ENCODE data around the gene MYH15. TPM values are rescaled to one million over a fixed set of nuclear protein-coding genes. Genes with fewer than 3 reads are reported as not detected.

MYH15 gene
- total and polyA plus RNA-seq, 10 of the 15 experiments (the other 5 are each of a cell fraction or from before 2014, with no cell fraction given) = 0.05 to 0.27 (median 0.09) TPM; not detected in 1

DNA sequence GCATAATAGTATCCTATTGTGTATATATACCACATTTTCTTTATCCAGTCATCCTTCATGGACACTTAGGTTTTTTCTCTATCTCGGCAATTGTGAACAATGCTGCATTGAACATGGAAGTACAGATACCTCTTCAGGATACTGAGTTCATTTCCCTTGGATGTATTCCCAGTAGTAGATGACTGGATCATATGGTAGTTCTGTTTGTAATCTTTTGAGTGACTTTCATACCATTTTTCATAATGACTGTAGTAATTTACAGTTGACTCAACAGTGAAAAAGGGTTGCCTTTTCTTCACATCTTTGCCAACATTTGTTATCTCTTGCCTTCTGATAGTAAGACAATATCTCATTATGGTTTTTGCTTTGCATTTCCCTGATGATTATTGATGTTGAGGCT lies 21.8 kb downstream of the MYH15 start:
- Histone ChIP-seq H4K20me1 (ENCODE audit: control insufficient read depth, insufficient read depth) (no peaks in the 10 kb centered on the region), H2AFZ (ENCODE audit: control insufficient read depth, low read depth, low read length) (no peak overlapping the region), H3K27me3 (replicated peaks in 1 of 2; ENCODE audit: control insufficient read depth in 2 of 2, insufficient read depth in 2 of 2, low read length in 1 of 2) (no peaks in the 10 kb centered on the region), H3K4me2 (ENCODE audit: control insufficient read depth, insufficient read depth) (no peak overlapping the region), H3K9ac (ENCODE audit: control insufficient read depth, insufficient read depth, low read length) (no peak overlapping the region), H3K27ac (ENCODE audit: control insufficient read depth, insufficient read depth) (no peak overlapping the region), H3K9me3 (replicated peaks; ENCODE audit: control insufficient read depth, insufficient read depth, low read length) (no peaks in the 10 kb centered on the region), H3K79me2 (ENCODE audit: control insufficient read depth, insufficient read depth, low read length) (no peaks in the 10 kb centered on the region), H3K36me3 (ENCODE audit: control insufficient read depth in 2 of 2, insufficient read depth in 2 of 2, low read length in 1 of 2) (no peaks in the 10 kb centered on the region), H3K4me3 (no peak overlapping the region), H3K4me1 (ENCODE audit: control insufficient read depth, insufficient read depth, low read length) (no peaks in the 10 kb centered on the region)
- FAIRE-seq (no peak), ATAC-seq (no peak), DNase-seq (ENCODE audit: low read depth, low spot score) (no peak)
- CTCF ChIA-PET = interaction anchor here (0.6 to 7.7 kb wide), 13 partner anchors 7 to 594 kb away, joined by 3 to 113 read pairs (median 4); no protein-coding TSS in a partner anchor
- 100% methylated on average over 1 of the region's 1 CpG for WGBS (ENCODE audit: insufficient coverage, insufficient replicate concordance, low lambda C conversion rate, missing lambda C conversion rate)
- TF ChIP-seq, protein P1, sequence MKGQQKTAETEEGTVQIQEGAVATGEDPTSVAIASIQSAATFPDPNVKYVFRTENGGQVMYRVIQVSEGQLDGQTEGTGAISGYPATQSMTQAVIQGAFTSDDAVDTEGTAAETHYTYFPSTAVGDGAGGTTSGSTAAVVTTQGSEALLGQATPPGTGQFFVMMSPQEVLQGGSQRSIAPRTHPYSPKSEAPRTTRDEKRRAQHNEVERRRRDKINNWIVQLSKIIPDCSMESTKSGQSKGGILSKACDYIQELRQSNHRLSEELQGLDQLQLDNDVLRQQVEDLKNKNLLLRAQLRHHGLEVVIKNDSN (IDR thresholded peaks at IDR 0.05; ENCODE audit: borderline replicate concordance, extremely low read length, insufficient read depth, low read depth, low read length) = no peak
- TF ChIP-seq BACH1 (IDR thresholded peaks at IDR 0.05; ENCODE audit: borderline replicate concordance) (no peak), HDAC6 (IDR thresholded peaks at IDR 0.05; ENCODE audit: unreplicated experiment) (no peak), TAF1 (IDR thresholded peaks at IDR 0.05; ENCODE audit: borderline replicate concordance, low read depth, low read length) (no peak), KAT2A (conservative IDR thresholded peaks at IDR 0.05; ENCODE audit: control insufficient read depth, low read depth, low read length) (no peak), LARP7 (IDR thresholded peaks at IDR 0.05) (no peak), PAX8 (IDR thresholded peaks at IDR 0.05) (no peak), TCF3 (IDR thresholded peaks at IDR 0.05; ENCODE audit: borderline replicate concordance, insufficient read depth, low read depth, low read length) (no peak), NBN (IDR thresholded peaks at IDR 0.05) (no peak), BCL11A (IDR thresholded peaks at IDR 0.05; ENCODE audit: low read depth, low read length) (no peak), SREBF1 (IDR thresholded peaks at IDR 0.05; ENCODE audit: low read length) (no peak)
- TF ChIP-seq, protein P2, sequence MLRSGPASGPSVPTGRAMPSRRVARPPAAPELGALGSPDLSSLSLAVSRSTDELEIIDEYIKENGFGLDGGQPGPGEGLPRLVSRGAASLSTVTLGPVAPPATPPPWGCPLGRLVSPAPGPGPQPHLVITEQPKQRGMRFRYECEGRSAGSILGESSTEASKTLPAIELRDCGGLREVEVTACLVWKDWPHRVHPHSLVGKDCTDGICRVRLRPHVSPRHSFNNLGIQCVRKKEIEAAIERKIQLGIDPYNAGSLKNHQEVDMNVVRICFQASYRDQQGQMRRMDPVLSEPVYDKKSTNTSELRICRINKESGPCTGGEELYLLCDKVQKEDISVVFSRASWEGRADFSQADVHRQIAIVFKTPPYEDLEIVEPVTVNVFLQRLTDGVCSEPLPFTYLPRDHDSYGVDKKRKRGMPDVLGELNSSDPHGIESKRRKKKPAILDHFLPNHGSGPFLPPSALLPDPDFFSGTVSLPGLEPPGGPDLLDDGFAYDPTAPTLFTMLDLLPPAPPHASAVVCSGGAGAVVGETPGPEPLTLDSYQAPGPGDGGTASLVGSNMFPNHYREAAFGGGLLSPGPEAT (IDR thresholded peaks at IDR 0.05; ENCODE audit: low read depth) = no peak
- TF ChIP-seq, protein P3, sequence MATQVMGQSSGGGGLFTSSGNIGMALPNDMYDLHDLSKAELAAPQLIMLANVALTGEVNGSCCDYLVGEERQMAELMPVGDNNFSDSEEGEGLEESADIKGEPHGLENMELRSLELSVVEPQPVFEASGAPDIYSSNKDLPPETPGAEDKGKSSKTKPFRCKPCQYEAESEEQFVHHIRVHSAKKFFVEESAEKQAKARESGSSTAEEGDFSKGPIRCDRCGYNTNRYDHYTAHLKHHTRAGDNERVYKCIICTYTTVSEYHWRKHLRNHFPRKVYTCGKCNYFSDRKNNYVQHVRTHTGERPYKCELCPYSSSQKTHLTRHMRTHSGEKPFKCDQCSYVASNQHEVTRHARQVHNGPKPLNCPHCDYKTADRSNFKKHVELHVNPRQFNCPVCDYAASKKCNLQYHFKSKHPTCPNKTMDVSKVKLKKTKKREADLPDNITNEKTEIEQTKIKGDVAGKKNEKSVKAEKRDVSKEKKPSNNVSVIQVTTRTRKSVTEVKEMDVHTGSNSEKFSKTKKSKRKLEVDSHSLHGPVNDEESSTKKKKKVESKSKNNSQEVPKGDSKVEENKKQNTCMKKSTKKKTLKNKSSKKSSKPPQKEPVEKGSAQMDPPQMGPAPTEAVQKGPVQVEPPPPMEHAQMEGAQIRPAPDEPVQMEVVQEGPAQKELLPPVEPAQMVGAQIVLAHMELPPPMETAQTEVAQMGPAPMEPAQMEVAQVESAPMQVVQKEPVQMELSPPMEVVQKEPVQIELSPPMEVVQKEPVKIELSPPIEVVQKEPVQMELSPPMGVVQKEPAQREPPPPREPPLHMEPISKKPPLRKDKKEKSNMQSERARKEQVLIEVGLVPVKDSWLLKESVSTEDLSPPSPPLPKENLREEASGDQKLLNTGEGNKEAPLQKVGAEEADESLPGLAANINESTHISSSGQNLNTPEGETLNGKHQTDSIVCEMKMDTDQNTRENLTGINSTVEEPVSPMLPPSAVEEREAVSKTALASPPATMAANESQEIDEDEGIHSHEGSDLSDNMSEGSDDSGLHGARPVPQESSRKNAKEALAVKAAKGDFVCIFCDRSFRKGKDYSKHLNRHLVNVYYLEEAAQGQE (IDR thresholded peaks at IDR 0.05; ENCODE audit: low read depth, low read length) = no peak
- intact Hi-C loops (cut with micrococcal nuclease; ENCODE audit: unreplicated experiment) (loop anchor here (1.0 to 10.0 kb wide), 4 partner anchors 64 to 536 kb away; no protein-coding TSS in a partner anchor), in situ Hi-C loops (cut with MboI) (loop anchor here (5.0 kb wide), 1 partner anchor 429 kb away; no protein-coding TSS in a partner anchor)
- SMC1A ChIA-PET (ENCODE audit: uncharacterized antibody, unreplicated experiment) = interaction anchor here (1.1 to 10.4 kb wide), 7 partner anchors 9 to 427 kb away, joined by 3 to 98 read pairs (median 4); no protein-coding TSS in a partner anchor
- BruUV-seq (replicated peaks) = no TSS peak
- RAD21 ChIA-PET (ENCODE audit: unreplicated experiment) = interaction anchor here (0.8 to 6.1 kb wide), 5 partner anchors 11 to 603 kb away, joined by 3 to 50 read pairs (median 3); no protein-coding TSS in a partner anchor
- POLR2A ChIA-PET = no interaction called here

All from GM12878 (cell line).